ENCODE data around the gene SULT1E1. TPM values are rescaled to one million over a fixed set of nuclear protein-coding genes. Genes with fewer than 3 reads are reported as not detected.

Gene SULT1E1
- total and polyA plus RNA-seq, 10 of the 15 experiments (the other 5 are each of a cell fraction or from before 2014, with no cell fraction given): not detected

DNA sequence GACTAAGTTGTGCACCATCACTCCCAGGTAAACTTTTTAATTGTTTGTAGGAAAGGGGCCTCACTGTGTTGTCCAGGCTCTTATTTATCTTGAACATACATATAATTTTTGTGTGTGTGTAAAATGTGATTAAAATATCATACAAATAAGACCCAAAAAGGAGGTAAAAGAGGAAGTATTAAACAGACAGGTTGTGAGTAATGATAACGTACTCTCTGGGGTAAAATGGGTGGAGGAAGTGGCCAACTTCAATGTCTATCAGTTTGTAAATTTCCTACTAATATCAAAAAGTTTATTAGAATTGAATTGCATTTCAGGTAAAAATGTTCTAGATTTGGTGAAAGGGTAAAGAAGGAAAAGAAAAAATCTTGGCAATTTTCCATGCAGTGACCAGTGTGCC, 48.8 kb downstream of the SULT1E1 start:
- H3K27ac ChIP-seq (ENCODE audit: control insufficient read depth, insufficient read depth): no peak overlapping the region
- no peak for FAIRE-seq
- ChIA-PET CTCF (no interaction called here), POLR2A (no interaction called here), SMC1A (ENCODE audit: uncharacterized antibody, unreplicated experiment) (no interaction called here), RAD21 (ENCODE audit: unreplicated experiment) (no interaction called here)
- no peak for DNase-seq (ENCODE audit: low read depth, low spot score)
- H4K20me1 ChIP-seq (ENCODE audit: control insufficient read depth, insufficient read depth): no peaks in the 10 kb centered on the region
- in situ Hi-C loops (cut with MboI) (no loop called here), intact Hi-C loops (cut with micrococcal nuclease; ENCODE audit: unreplicated experiment) (no loop called here)
- no peaks in the 10 kb centered on the region for H3K79me2 ChIP-seq (ENCODE audit: control insufficient read depth, insufficient read depth, low read length)
- BruUV-seq (replicated peaks): no TSS peak
- no peaks in the 10 kb centered on the region for H3K9me3 ChIP-seq (replicated peaks; ENCODE audit: control insufficient read depth, insufficient read depth, low read length)
- H3K4me2 ChIP-seq (ENCODE audit: control insufficient read depth, insufficient read depth): no peak overlapping the region
- 0% methylated on average over 1 of the region's 1 CpG for WGBS (ENCODE audit: insufficient coverage, insufficient replicate concordance, low lambda C conversion rate, missing lambda C conversion rate)
- no peak for ATAC-seq
- no peak overlapping the region for H3K9ac ChIP-seq (ENCODE audit: control insufficient read depth, insufficient read depth, low read length)
- H3K4me3 ChIP-seq: no peak overlapping the region
- no peak overlapping the region for H2AFZ ChIP-seq (ENCODE audit: control insufficient read depth, low read depth, low read length)
- no peaks in the 10 kb centered on the region for H3K36me3 ChIP-seq (ENCODE audit: control insufficient read depth in 2 of 2, insufficient read depth in 2 of 2, low read length in 1 of 2)
- TF ChIP-seq YY1 (IDR thresholded peaks at IDR 0.05; ENCODE audit: low read depth, low read length) (no peak), NFYA (IDR thresholded peaks at IDR 0.05; ENCODE audit: borderline replicate concordance, low read depth, low read length) (no peak), NBN (IDR thresholded peaks at IDR 0.05) (no peak), SIX5 (IDR thresholded peaks at IDR 0.05; ENCODE audit: low read depth, low read length, severe bottlenecking) (no peak), GABPA (IDR thresholded peaks at IDR 0.05; ENCODE audit: low read depth) (no peak)
- TF ChIP-seq, protein P1, sequence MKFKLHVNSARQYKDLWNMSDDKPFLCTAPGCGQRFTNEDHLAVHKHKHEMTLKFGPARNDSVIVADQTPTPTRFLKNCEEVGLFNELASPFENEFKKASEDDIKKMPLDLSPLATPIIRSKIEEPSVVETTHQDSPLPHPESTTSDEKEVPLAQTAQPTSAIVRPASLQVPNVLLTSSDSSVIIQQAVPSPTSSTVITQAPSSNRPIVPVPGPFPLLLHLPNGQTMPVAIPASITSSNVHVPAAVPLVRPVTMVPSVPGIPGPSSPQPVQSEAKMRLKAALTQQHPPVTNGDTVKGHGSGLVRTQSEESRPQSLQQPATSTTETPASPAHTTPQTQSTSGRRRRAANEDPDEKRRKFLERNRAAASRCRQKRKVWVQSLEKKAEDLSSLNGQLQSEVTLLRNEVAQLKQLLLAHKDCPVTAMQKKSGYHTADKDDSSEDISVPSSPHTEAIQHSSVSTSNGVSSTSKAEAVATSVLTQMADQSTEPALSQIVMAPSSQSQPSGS (IDR thresholded peaks at IDR 0.05; ENCODE audit: low read length): no peak
- TF ChIP-seq, protein P2, sequence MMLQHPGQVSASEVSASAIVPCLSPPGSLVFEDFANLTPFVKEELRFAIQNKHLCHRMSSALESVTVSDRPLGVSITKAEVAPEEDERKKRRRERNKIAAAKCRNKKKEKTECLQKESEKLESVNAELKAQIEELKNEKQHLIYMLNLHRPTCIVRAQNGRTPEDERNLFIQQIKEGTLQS (IDR thresholded peaks at IDR 0.05; ENCODE audit: borderline replicate concordance, extremely low read depth, low read depth, low read length): no peak
- TF ChIP-seq, protein P3, sequence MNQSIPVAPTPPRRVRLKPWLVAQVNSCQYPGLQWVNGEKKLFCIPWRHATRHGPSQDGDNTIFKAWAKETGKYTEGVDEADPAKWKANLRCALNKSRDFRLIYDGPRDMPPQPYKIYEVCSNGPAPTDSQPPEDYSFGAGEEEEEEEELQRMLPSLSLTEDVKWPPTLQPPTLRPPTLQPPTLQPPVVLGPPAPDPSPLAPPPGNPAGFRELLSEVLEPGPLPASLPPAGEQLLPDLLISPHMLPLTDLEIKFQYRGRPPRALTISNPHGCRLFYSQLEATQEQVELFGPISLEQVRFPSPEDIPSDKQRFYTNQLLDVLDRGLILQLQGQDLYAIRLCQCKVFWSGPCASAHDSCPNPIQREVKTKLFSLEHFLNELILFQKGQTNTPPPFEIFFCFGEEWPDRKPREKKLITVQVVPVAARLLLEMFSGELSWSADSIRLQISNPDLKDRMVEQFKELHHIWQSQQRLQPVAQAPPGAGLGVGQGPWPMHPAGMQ (IDR thresholded peaks at IDR 0.05; ENCODE audit: borderline replicate concordance): no peak
- TF ChIP-seq, protein P4, sequence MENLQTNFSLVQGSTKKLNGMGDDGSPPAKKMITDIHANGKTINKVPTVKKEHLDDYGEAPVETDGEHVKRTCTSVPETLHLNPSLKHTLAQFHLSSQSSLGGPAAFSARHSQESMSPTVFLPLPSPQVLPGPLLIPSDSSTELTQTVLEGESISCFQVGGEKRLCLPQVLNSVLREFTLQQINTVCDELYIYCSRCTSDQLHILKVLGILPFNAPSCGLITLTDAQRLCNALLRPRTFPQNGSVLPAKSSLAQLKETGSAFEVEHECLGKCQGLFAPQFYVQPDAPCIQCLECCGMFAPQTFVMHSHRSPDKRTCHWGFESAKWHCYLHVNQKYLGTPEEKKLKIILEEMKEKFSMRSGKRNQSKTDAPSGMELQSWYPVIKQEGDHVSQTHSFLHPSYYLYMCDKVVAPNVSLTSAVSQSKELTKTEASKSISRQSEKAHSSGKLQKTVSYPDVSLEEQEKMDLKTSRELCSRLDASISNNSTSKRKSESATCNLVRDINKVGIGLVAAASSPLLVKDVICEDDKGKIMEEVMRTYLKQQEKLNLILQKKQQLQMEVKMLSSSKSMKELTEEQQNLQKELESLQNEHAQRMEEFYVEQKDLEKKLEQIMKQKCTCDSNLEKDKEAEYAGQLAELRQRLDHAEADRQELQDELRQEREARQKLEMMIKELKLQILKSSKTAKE (IDR thresholded peaks at IDR 0.05; ENCODE audit: low read depth, poor library complexity, severe bottlenecking): no peak
- no peaks in the 10 kb centered on the region for H3K4me1 ChIP-seq (ENCODE audit: control insufficient read depth, insufficient read depth, low read length)
- no peaks in the 10 kb centered on the region for H3K27me3 ChIP-seq (replicated peaks in 1 of 2; ENCODE audit: control insufficient read depth in 2 of 2, insufficient read depth in 2 of 2, low read length in 1 of 2)

Data from GM12878 (cell line).